ENCODE data around the gene PRX. TPM values are rescaled to one million over a fixed set of nuclear protein-coding genes. Genes with fewer than 3 reads are reported as not detected.

The PRX gene
- total RNA-seq, 1 experiment from 2014 or later: 4.8 TPM

DNA sequence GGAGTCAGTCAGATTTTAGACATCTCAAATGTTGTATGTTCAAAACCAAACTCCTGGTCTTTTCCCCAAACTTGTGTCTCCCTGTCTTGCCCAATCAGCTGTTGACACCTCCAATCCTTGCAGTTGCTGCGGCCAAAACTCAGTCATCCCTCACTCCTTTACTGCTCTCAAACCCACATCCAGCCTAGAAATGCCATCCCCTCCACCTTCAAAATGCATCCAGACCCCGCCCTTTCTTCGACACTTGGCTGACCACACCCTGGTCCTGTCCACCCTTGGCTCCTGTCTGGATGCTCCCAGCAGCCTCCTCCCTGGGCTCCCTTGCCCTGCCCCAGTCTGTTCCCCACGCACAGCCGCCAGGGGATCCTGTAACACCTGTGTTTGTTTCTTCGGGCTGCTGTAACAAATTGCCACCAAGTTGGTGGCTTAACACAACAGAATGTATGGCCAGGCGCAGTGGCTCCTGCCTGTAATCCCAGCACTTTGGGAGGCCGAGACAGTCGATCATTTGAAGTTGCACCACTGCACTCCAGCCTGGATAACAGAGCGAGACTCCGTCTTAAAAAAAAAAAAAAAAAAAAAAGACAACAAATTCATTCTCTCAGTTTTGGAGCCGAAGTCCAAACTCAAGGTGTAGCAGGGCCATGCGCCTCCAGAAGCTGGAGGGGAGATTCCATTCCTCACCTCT is 53.0 kb downstream of the PRX start:
- no peak for TF ChIP-seq RAD21 (IDR thresholded peaks at IDR 0.05; ENCODE audit: low read depth)
- TF ChIP-seq, protein P1, sequence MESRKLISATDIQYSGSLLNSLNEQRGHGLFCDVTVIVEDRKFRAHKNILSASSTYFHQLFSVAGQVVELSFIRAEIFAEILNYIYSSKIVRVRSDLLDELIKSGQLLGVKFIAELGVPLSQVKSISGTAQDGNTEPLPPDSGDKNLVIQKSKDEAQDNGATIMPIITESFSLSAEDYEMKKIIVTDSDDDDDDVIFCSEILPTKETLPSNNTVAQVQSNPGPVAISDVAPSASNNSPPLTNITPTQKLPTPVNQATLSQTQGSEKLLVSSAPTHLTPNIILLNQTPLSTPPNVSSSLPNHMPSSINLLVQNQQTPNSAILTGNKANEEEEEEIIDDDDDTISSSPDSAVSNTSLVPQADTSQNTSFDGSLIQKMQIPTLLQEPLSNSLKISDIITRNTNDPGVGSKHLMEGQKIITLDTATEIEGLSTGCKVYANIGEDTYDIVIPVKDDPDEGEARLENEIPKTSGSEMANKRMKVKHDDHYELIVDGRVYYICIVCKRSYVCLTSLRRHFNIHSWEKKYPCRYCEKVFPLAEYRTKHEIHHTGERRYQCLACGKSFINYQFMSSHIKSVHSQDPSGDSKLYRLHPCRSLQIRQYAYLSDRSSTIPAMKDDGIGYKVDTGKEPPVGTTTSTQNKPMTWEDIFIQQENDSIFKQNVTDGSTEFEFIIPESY (IDR thresholded peaks at IDR 0.05; ENCODE audit: extremely low read depth, insufficient replicate concordance, low read length): no peak
- no peak for TF ChIP-seq ZFX (IDR thresholded peaks at IDR 0.05)
- TF ChIP-seq YY1 (IDR thresholded peaks at IDR 0.05; ENCODE audit: extremely low read depth, insufficient replicate concordance, low read depth, low read length): no peak
- no peak for TF ChIP-seq ZNF274 (IDR thresholded peaks at IDR 0.05; ENCODE audit: low read depth, low read length)
- no peak for TF ChIP-seq EGR1 (IDR thresholded peaks at IDR 0.05; ENCODE audit: low read depth)
- TF ChIP-seq SRF (IDR thresholded peaks at IDR 0.05; ENCODE audit: low read depth): no peak
- TF ChIP-seq TCF7L2 (IDR thresholded peaks at IDR 0.05; ENCODE audit: borderline replicate concordance, extremely low read depth, insufficient read depth, insufficient read length): no peak
- no peak for TF ChIP-seq EZH2 (IDR thresholded peaks at IDR 0.05)
- no peak for TF ChIP-seq POLR2AphosphoS5 (IDR thresholded peaks at IDR 0.05; ENCODE audit: low read depth, low read length)
- TF ChIP-seq, protein P2, sequence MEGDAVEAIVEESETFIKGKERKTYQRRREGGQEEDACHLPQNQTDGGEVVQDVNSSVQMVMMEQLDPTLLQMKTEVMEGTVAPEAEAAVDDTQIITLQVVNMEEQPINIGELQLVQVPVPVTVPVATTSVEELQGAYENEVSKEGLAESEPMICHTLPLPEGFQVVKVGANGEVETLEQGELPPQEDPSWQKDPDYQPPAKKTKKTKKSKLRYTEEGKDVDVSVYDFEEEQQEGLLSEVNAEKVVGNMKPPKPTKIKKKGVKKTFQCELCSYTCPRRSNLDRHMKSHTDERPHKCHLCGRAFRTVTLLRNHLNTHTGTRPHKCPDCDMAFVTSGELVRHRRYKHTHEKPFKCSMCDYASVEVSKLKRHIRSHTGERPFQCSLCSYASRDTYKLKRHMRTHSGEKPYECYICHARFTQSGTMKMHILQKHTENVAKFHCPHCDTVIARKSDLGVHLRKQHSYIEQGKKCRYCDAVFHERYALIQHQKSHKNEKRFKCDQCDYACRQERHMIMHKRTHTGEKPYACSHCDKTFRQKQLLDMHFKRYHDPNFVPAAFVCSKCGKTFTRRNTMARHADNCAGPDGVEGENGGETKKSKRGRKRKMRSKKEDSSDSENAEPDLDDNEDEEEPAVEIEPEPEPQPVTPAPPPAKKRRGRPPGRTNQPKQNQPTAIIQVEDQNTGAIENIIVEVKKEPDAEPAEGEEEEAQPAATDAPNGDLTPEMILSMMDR (IDR thresholded peaks at IDR 0.05 in 2 of 3, conservative IDR thresholded peaks at IDR 0.05 in 1 of 3; ENCODE audit: borderline replicate concordance in 1 of 3, insufficient read depth in 1 of 3, low read depth in 2 of 3, low read length in 2 of 3): no peak
- no peak for TF ChIP-seq ELF1 (IDR thresholded peaks at IDR 0.05; ENCODE audit: borderline replicate concordance, low read depth)
- TF ChIP-seq EZH2phosphoT487 (IDR thresholded peaks at IDR 0.05; ENCODE audit: borderline replicate concordance): no peak
- no peak for TF ChIP-seq POLR2A (IDR thresholded peaks at IDR 0.05; ENCODE audit: borderline replicate concordance, extremely low read depth, insufficient read depth, insufficient read length)
- no peaks in the 10 kb centered on the region for H3K9me2 ChIP-seq (ENCODE audit: insufficient read depth)
- no peak overlapping the region for H3K27ac ChIP-seq (ENCODE audit: low read depth, low read length)
- RAD21 ChIA-PET (ENCODE audit: low non-redundant PET in 1 of 2, low total read pairs in 2 of 2, uncharacterized antibody in 2 of 2, unreplicated experiment in 2 of 2): no interaction called here
- no peaks in the 10 kb centered on the region for H3K27me3 ChIP-seq (ENCODE audit: insufficient read depth, low read length)
- H2AFZ ChIP-seq (ENCODE audit: low read depth, low read length, poor library complexity, severe bottlenecking): no peak overlapping the region
- intact Hi-C loops (cut with micrococcal nuclease): no loop called here
- H3K9ac ChIP-seq (ENCODE audit: low read length): no peak overlapping the region
- ATAC-seq (no peak), DNase-seq (ENCODE audit: low read depth, low spot score) (no peak)
- no peaks in the 10 kb centered on the region; the same call in none of the 2 replicates for H3K79me2 ChIP-seq (ENCODE audit: insufficient read depth, low read length)
- no TSS peak for BruUV-seq (replicated peaks)
- no peaks in the 10 kb centered on the region for H3K9me3 ChIP-seq (ENCODE audit: control insufficient read depth in 1 of 2, insufficient read depth in 1 of 2, low read depth in 1 of 2, low read length in 2 of 2)
- no peak overlapping the region for H3K4me2 ChIP-seq (ENCODE audit: low read length)
- no peaks in the 10 kb centered on the region for H4K20me1 ChIP-seq (ENCODE audit: insufficient read depth)
- CTCF ChIA-PET: no interaction called here
- no peak overlapping the region for H3K4me3 ChIP-seq (replicated peaks in 1 of 2; ENCODE audit: low read depth in 1 of 2, low read length in 2 of 2)
- H3K4me1 ChIP-seq (ENCODE audit: control insufficient read depth in 1 of 2, insufficient read depth in 2 of 2, low read length in 2 of 2): no peaks in the 10 kb centered on the region
- POLR2A ChIA-PET: no interaction called here
- H3K36me3 ChIP-seq (ENCODE audit: control insufficient read depth in 1 of 2, insufficient read depth in 2 of 2, low read length in 2 of 2): no peaks in the 10 kb centered on the region
